NT2/D1 (cell line): ENCODE measurements around the gene TMEM175.
"Not testable (repeated sequence)": the region's sequence is repeated elsewhere in the genome, so short reads cannot be mapped to it uniquely, and the experiment has no call there.

Experiments used
- DNase-seq: peaks from one replicate; pipeline ENCODE4 v3.0.0-alpha.2; 2011; ENCODE audit warnings: low read depth, low spot score
- H3K27me3 ChIP-seq: 2 replicates; pipeline ENCODE4 v1.6.0; 2011; ENCODE audit warnings: mild to moderate bottlenecking; ENCODE audit not compliant: insufficient read length, insufficient read depth
- H3K36me3 ChIP-seq: 2 replicates; pipeline ENCODE4 v1.6.1; 2011; ENCODE audit warnings: mild to moderate bottlenecking, low read length, mixed read lengths; ENCODE audit not compliant: insufficient read depth, insufficient read length
- H3K4me1 ChIP-seq: 2 replicates; pipeline ENCODE4 v1.5.1; 2011; ENCODE audit not compliant: insufficient read depth, insufficient read length
- H3K4me3 ChIP-seq: 2 replicates; pipeline ENCODE4 v1.5.1; 2011; ENCODE audit warnings: low read depth; ENCODE audit not compliant: insufficient read length
- H3K9ac ChIP-seq: 2 replicates; pipeline ENCODE4 v1.6.0; 2011; ENCODE audit warnings: low read depth; ENCODE audit not compliant: insufficient read length
- H3K9me3 ChIP-seq: 2 replicates; pipeline ENCODE4 v1.5.1; 2011; ENCODE audit warnings: mild to moderate bottlenecking, low read length; ENCODE audit not compliant: insufficient read depth
- SUZ12 ChIP-seq: IDR thresholded peaks from 2 replicates; pipeline ENCODE4 v1.6.1; 2011; ENCODE audit not compliant: insufficient read length, insufficient read depth; ENCODE audit errors: extremely low read depth
- YY1 ChIP-seq: IDR thresholded peaks from 2 replicates; pipeline ENCODE4 v1.6.1; 2011; ENCODE audit not compliant: insufficient read length, insufficient read depth
- ZNF274 ChIP-seq: IDR thresholded peaks from 2 replicates; pipeline ENCODE4 v1.6.1; 2011; ENCODE audit warnings: mild to moderate bottlenecking, low read depth, low read length

TMEM175 gene

GRCh38 chr4:971666-972500, 39.6 kb downstream of the TMEM175 start:
- Histone ChIP-seq H3K27me3 (peaks cover 38% of the 10 kb centered on the region), H3K9me3 (peaks cover 15% of the 10 kb centered on the region; the same call in 1 of the 2 replicates), H3K4me1 (peaks cover 26% of the 10 kb centered on the region), H3K36me3 (peaks cover 2% of the 10 kb centered on the region), H3K9ac (peak overlapping the region; percentile 81), H3K4me3 (peak overlapping the region; percentile 71)
- no peak for DNase-seq
- TF ChIP-seq ZNF274 (no peak), SUZ12 (no peak), YY1 (no peak)

DNA sequence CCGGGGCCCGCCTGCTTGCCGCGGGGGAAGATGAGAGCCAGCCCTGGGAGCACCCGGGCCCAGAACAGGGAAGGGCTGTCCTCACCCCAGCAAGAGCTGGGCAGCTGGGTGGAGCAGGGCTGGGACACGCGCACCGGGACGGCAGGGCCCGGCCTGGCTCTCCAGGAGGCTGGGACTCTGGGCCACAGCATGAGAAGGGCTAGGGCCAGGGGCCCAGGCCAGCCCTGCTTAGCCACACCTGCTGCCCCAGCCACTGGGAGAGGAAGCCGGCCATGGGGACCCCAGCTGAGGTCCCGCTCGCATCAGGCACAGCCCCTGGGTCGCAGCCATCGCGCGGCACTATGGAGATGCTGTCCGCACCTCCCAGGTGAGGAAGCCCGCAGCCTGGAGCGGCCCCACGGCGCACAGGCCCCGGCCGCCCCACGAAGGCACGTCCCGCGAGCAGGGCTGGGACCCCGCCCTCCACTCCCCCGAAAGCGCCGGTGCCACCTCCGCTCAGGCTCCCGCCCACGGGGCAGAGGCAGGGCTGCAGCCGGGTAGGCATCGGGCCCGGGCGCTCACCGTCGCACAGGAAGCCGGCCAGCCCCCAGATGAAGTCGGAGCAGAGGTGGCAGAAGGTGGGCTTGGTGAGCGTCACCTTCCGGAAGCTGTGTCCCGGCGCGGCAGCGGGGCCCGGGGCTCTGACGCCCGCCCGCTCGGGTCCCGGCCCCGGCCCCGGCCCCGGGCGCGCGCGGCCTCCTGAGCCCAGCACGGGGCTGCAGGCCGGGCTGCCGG, 40.6 kb downstream of the TMEM175 start:
- H3K27me3 ChIP-seq, result peaks cover 38% of the 10 kb centered on the region
- H3K9ac ChIP-seq, result peak overlapping the region; percentile 81
- peak overlapping the region; percentile 71 for H3K4me3 ChIP-seq
- H3K9me3 ChIP-seq, result peaks cover 15% of the 10 kb centered on the region; the same call in 1 of the 2 replicates
- no peak for DNase-seq
- no peaks in the 10 kb centered on the region for H3K36me3 ChIP-seq
- peaks cover 26% of the 10 kb centered on the region for H3K4me1 ChIP-seq
- no peak for TF ChIP-seq SUZ12
- no peak for TF ChIP-seq YY1
- no peak for TF ChIP-seq ZNF274

DNA sequence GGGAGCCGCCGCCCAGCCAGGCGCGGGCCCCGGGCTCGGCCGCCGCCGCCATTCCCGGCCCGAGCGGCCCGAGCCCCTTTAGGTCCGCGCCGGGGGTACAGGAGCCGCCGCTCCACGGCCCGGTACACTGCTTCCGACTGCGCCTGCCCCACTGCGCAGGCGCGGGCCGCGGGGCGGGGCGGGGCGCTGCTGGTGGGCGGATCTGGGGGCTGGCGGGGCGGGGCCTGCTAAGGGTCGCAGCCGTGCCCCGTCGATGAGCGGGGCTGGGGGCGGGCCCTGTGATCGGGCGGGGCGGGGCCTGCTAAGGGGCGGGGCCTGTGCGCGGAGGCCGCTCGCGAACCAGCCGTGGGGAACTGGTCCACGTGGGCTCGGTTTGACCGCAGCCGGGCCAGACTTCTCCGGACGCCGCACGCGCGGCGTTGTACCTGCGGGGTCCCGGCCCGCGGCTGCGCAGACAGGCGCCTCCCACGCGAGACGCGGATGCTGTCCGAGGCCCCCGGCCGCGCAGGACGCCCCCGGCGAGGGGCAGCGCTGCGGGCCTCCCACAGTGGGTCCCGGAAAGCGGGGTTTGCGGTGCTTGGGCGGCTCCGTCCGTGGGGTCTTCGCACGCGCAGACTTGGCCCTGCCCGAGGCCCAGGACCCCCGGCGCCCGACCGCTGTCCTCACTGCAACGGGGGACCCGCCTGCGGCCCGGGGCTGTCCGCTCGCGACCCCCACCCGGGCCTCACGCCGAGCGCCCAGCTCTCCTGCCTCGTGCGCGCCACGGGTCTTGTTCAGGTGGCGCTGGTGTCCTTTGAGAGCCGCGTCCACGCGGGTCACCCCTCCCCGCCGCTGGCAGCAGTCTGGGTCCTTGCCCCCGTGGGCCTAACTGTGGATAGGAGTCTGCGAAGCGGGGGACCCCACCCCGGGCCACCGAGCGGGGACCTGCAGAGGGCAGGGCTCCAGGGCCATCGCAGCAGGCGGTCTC, 41.5 kb downstream of the TMEM175 start, which contains the start of gene DGKQ:
TSS of gene DGKQ (minus strand) at position 139 of the 967 bp plus-strand sequence. CDS start at position 52, 87 bp downstream.
- TF ChIP-seq ZNF274 (no peak), SUZ12 (no peak), YY1 (no peak)
- Histone ChIP-seq H3K4me3 (peak within 1 kb of the TSS; percentile 71), H3K27me3 (peaks cover 38% of the 10 kb centered on the region), H3K36me3 (no peaks in the 10 kb centered on the region), H3K4me1 (peaks cover 20% of the 10 kb centered on the region), H3K9ac (peak within 1 kb of the TSS; percentile 81), H3K9me3 (peaks cover 15% of the 10 kb centered on the region; the same call in 1 of the 2 replicates)
- peak; percentile 36 for DNase-seq

DNA sequence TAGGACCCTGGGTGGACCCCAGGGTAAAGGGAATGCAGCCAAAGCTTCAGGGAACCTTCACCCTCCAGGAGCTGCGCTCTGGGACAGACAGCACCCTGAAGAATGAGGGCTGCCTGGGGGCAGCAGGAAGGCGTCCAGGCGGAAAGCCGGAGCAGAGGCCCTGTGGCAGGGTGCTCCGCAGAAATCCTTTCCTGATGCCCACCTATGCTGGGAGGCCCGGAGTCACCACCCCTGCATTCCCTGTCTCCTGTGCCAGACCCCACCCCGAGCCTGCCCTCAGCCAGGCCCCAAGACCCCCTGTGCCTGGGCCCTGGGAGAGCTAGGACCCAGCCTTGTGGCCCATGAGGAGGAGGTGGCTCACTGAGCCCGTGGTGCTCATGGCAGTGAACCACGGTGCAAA, 42.4 kb downstream of the TMEM175 start:
- no peak overlapping the region for H3K4me3 ChIP-seq
- no peak for DNase-seq
- peaks cover 16% of the 10 kb centered on the region for H3K4me1 ChIP-seq
- peaks cover 38% of the 10 kb centered on the region for H3K27me3 ChIP-seq
- H3K9ac ChIP-seq, result no peak overlapping the region
- peaks cover 15% of the 10 kb centered on the region; the same call in 1 of the 2 replicates for H3K9me3 ChIP-seq
- no peaks in the 10 kb centered on the region for H3K36me3 ChIP-seq
- TF ChIP-seq SUZ12 (no peak), ZNF274 (no peak), YY1 (no peak)

GRCh38 chr4:976016-976415, 43.8 kb downstream of the TMEM175 start:
- Histone ChIP-seq H3K27me3 (peaks cover 37% of the 10 kb centered on the region), H3K9me3 (peaks cover 15% of the 10 kb centered on the region; the same call in 1 of the 2 replicates)
- not testable (repeated sequence) for H3K4me1 ChIP-seq, H3K36me3 ChIP-seq, H3K4me3 ChIP-seq, H3K9ac ChIP-seq, DNase-seq

- no peak for DNase-seq
- no peaks in the 10 kb centered on the region for H3K4me1 ChIP-seq
- peak overlapping the region; percentile 13 for H3K9ac ChIP-seq
- peaks cover 14% of the 10 kb centered on the region; the same call in 1 of the 2 replicates for H3K9me3 ChIP-seq
- no peak for TF ChIP-seq SUZ12
- no peak for TF ChIP-seq YY1
- TF ChIP-seq ZNF274, result no peak
- no peak overlapping the region for H3K4me3 ChIP-seq
- peaks cover 10% of the 10 kb centered on the region for H3K27me3 ChIP-seq
- H3K36me3 ChIP-seq, result no peaks in the 10 kb centered on the region
These were observed 46.9 kb downstream of the TMEM175 start for GRCh38 chr4:978957-979701.
